LNCAP (cell line): Measurements from ENCODE around the gene TARDBP.

ENCODE experiments used
- TF ChIP-seq, protein P1 (sequence below): fragments of 450-650 bp; IDR thresholded peaks from 2 replicates; pipeline ENCODE4 v1.5.1; 2017; ENCODE audit warnings: mild to moderate bottlenecking

TARDBP gene

GRCh38 chr1:11072216-11072917 lies 59.9 kb downstream of the TARDBP start:
- TF ChIP-seq, protein P1, sequence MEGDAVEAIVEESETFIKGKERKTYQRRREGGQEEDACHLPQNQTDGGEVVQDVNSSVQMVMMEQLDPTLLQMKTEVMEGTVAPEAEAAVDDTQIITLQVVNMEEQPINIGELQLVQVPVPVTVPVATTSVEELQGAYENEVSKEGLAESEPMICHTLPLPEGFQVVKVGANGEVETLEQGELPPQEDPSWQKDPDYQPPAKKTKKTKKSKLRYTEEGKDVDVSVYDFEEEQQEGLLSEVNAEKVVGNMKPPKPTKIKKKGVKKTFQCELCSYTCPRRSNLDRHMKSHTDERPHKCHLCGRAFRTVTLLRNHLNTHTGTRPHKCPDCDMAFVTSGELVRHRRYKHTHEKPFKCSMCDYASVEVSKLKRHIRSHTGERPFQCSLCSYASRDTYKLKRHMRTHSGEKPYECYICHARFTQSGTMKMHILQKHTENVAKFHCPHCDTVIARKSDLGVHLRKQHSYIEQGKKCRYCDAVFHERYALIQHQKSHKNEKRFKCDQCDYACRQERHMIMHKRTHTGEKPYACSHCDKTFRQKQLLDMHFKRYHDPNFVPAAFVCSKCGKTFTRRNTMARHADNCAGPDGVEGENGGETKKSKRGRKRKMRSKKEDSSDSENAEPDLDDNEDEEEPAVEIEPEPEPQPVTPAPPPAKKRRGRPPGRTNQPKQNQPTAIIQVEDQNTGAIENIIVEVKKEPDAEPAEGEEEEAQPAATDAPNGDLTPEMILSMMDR, result no peak
